Left lung (tissue), 10 donors: Measurements from ENCODE around the gene DGAT2L6. TPM values are rescaled to one million over a fixed set of nuclear protein-coding genes. Genes with fewer than 3 reads are reported as not detected.

Experiments used
- ATAC-seq: fragments of 200-7000 bp; cut with Tn5 transposase; one replicate; pipeline ENCODE4 v1.9.1; 2020; ENCODE audit warnings: moderate library complexity
- DNase-seq, 4 donors: peaks; one replicate each; pipeline ENCODE4 v3.0.0-alpha.2; 2013 to 2020
- H3K27ac ChIP-seq, 2 donors: fragments of 200-600 bp; sonication (generic) in 1 of 2; one replicate each; pipeline versions ENCODE4 v1.5.0 to v1.8.0; 2020 to 2021
- H3K27me3 ChIP-seq, 2 donors: fragments of 200-600 bp; sonication (generic) in 1 of 2; one replicate each; pipeline versions ENCODE4 v1.5.0 to v1.8.0; 2020 to 2021
- H3K36me3 ChIP-seq, 2 donors: fragments of 200-600 bp; sonication (generic) in 1 of 2; one replicate each; pipeline versions ENCODE4 v1.5.0 to v1.8.0; 2020 to 2021
- H3K4me1 ChIP-seq, 2 donors: fragments of 200-600 bp; one replicate each; pipeline ENCODE4 v1.8.0; 2021
- H3K4me3 ChIP-seq, 2 donors: fragments of 200-600 bp; sonication (generic) in 1 of 2; one replicate each; pipeline versions ENCODE4 v1.5.0 to v1.8.0; 2020 to 2021; ENCODE audit warnings: mild to moderate bottlenecking in 1 of 2
- H3K9me3 ChIP-seq, 2 donors: fragments of 200-600 bp; sonication (generic) in 1 of 2; one replicate each; pipeline versions ENCODE4 v1.5.0 to v1.8.0; 2020 to 2021
- intact Hi-C, 2 donors: fragments of 100-400 bp; cut with DNase I; formaldehyde crosslinking; loops; one replicate each; pipeline versions ENCODE4 v1.11.2 to v1.14.2; 2022
- polyA plus RNA-seq, 6 donors: library from polyadenylated mRNA; unstranded; fragments of 120-200 nt; gene quantifications; one replicate each; pipeline ENCODE4 v1.2.1, GENCODE V29; 2013; ENCODE audit not compliant: insufficient read length in 6 of 6
- total RNA-seq, 2 donors: library from RNA; stranded (reverse); fragmentation: NEBNext Ultra II Directional; extraction: Animal tissue kit (Norgen Biotek cat#: 25700); gene quantifications; one replicate each; pipeline ENCODE4 v1.2.1, GENCODE V29; 2021
- TF ChIP-seq, protein P1 (sequence below), 2 donors: fragments of 200-600 bp; sonication (generic) in 1 of 2; IDR thresholded peaks; one replicate each; pipeline versions ENCODE4 v1.5.0 to v1.8.0; 2021; ENCODE audit warnings: antibody characterized with exemption in 2 of 2
- donor health status: DM: no; HTN: yes; CAD: no.
- donor health status: DM: no; HTN: no; CAD: no.

DGAT2L6 gene
- total and polyA plus RNA-seq, 8 donors, result not detected

DNA sequence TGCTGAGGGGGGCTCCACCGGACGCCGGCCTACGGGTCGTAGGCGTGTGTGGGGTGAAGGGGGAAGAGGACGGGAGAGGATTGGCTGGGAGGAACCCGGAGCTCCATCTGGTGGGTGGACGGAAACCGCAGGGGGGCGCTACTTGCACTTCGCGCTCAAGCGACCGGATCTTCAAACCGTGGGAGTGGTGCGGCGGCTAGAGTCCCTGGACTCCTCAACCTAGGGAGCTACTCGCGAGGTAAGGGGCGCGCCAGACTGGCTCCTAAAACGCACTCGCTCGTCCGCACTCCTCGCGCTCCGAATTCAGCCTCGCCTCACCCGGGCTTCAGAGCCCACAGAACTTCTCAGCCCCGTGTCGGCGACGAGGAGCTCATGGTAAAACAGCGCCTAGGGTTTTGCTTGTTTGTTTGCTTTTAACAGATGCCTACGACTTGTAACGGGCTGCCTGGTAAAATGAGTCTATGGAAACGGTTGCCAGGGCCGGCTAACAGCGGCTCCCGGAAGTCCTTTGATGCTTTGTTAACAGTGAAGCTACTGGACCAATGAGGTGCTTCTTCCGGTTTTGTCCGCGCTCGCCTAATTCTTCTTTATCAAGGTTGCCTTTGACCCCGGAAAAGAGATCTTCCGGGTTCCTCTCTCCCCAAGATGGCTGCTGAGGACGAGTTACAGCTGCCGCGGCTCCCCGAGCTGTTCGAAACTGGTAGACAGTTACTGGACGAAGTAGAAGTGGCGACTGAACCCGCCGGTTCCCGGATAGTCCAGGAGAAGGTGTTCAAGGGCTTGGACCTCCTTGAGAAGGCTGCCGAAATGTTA lies 43.8 kb upstream of the DGAT2L6 start, which contains the start of gene IGBP1:
Gene IGBP1 (plus strand): TSS at position 145 of the 813 bp plus-strand sequence. CDS start 501 bp downstream, at position 646.
- DNase-seq, result peak; percentile 81 to 89 (median 84)
- peak; percentile 95 for ATAC-seq
- H3K9me3 ChIP-seq, result no peaks in the 10 kb centered on the region
- H3K27ac ChIP-seq, result peak within 1 kb of the TSS; percentile 54 to 89
- H3K4me1 ChIP-seq, result peaks cover 0 to 12% of the 10 kb centered on the region in 2 donors
- peaks cover 0 to 3% of the 10 kb centered on the region in 2 donors for H3K36me3 ChIP-seq
- H3K27me3 ChIP-seq, result no peaks in the 10 kb centered on the region
- intact Hi-C loops, result no loop called here
- TF ChIP-seq, protein P1, sequence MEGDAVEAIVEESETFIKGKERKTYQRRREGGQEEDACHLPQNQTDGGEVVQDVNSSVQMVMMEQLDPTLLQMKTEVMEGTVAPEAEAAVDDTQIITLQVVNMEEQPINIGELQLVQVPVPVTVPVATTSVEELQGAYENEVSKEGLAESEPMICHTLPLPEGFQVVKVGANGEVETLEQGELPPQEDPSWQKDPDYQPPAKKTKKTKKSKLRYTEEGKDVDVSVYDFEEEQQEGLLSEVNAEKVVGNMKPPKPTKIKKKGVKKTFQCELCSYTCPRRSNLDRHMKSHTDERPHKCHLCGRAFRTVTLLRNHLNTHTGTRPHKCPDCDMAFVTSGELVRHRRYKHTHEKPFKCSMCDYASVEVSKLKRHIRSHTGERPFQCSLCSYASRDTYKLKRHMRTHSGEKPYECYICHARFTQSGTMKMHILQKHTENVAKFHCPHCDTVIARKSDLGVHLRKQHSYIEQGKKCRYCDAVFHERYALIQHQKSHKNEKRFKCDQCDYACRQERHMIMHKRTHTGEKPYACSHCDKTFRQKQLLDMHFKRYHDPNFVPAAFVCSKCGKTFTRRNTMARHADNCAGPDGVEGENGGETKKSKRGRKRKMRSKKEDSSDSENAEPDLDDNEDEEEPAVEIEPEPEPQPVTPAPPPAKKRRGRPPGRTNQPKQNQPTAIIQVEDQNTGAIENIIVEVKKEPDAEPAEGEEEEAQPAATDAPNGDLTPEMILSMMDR (IDR thresholded peaks at IDR 0.05), result peak; percentile 29 to 35
- peak within 1 kb of the TSS; percentile 38 to 65 for H3K4me3 ChIP-seq

DNA sequence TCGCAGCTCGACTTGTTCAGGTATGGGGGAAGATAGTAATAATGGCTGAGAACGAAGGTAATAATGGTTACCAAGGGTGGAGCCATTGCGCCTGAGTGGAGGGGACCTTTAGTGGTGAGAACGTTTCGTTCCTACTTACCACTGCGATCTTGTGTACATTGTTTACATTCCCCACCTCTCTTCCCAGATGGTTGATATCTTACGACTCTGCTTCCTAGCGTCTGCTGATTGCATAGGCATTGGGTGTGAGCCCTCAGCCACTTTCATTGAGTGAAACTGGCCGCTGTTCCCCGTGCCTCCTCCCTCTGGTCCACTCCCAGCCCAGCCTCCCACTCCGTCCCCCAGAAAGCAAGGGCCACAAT lies 43.2 kb upstream of the DGAT2L6 start:
- TF ChIP-seq, protein P1 (IDR thresholded peaks at IDR 0.05), result no peak
- intact Hi-C loops, result no loop called here
- peak overlapping the region; percentile 54 to 89 for H3K27ac ChIP-seq
- DNase-seq, result peak in 1 of 4 donors; percentile 17
- no peaks in the 10 kb centered on the region for H3K27me3 ChIP-seq
- H3K4me1 ChIP-seq, result peaks cover 0 to 12% of the 10 kb centered on the region in 2 donors
- peaks cover 0 to 3% of the 10 kb centered on the region in 2 donors for H3K36me3 ChIP-seq
- ATAC-seq, result peak; percentile 21
- H3K4me3 ChIP-seq, result peak overlapping the region; percentile 38 to 65
- H3K9me3 ChIP-seq, result no peaks in the 10 kb centered on the region

DNA sequence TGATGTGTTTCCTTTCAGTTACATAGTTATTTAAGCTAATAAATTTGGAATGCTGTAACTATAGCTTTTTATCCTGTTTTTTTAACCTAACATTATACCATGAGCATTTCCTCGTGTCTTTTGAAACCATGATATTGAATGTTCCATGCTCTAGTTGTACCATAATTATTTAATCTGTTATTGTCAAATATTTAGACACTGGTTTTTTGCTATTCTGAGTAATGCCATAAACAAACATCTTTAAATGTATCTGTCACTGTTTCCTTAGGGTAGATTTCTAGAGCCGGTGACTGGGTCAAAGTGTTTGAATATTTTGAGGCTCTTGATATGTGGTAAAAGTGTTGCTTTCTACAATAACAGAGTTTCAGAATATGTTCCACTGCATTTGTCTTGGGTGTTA lies 38.7 kb upstream of the DGAT2L6 start:
- Histone ChIP-seq H3K9me3 (no peaks in the 10 kb centered on the region), H3K27me3 (no peaks in the 10 kb centered on the region), H3K27ac (no peak overlapping the region), H3K4me1 (peaks cover 0 to 12% of the 10 kb centered on the region in 2 donors), H3K4me3 (no peak overlapping the region), H3K36me3 (peaks cover 0 to 3% of the 10 kb centered on the region in 2 donors)
- ATAC-seq (no peak), DNase-seq (no peak)
- intact Hi-C loops, result no loop called here
- TF ChIP-seq, protein P1 (IDR thresholded peaks at IDR 0.05), result no peak

DNA sequence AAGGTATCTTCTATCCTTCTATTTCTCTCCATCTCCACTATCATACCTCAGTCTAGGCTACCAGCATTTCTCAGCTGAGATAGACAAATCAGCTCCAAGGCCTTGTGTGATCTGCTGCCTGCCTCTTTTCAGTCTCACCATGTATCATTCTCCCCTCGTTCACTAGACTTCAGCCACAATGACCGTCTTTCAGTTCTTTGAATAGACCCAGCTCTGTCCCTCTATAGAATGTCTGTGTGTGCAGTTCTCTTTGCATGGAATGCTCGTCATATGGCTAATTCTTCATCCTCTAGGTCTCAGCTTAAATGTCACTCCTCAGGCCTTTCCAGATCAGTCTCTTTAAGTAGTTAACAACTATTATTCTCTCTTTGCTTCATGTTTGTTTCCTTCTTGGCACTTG lies 37.5 kb upstream of the DGAT2L6 start:
- ATAC-seq, result no peak
- Histone ChIP-seq H3K9me3 (no peaks in the 10 kb centered on the region), H3K27ac (no peak overlapping the region), H3K4me3 (no peak overlapping the region), H3K27me3 (no peaks in the 10 kb centered on the region), H3K36me3 (peaks cover 0 to 3% of the 10 kb centered on the region in 2 donors), H3K4me1 (peaks cover 0 to 8% of the 10 kb centered on the region in 2 donors)
- no peak for DNase-seq
- TF ChIP-seq, protein P1 (IDR thresholded peaks at IDR 0.05), result no peak
- intact Hi-C loops, result no loop called here

DNA sequence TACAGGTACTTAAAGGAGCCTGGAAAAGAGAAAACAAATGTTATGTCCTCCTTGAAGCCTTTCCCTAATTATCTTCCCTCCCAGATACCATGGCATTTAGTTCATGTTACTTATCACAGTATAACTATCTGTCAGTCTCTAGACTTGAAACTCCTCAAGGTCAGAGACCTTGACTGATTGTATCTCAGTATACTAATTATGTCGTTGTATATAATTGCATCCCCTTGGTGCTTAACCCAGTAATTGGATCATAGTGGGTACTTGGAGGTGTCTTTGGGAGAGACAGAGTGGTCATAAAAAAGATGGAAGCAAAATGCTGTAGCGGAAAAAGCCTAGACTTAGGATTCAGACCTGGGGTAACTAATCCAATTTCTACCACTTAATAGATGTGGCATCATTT lies 35.9 kb upstream of the DGAT2L6 start:
- H3K27ac ChIP-seq, result no peak overlapping the region
- ATAC-seq, result no peak
- H3K27me3 ChIP-seq, result no peaks in the 10 kb centered on the region
- no peak overlapping the region for H3K4me3 ChIP-seq
- peaks cover 0 to 3% of the 10 kb centered on the region in 2 donors for H3K36me3 ChIP-seq
- H3K4me1 ChIP-seq, result no peaks in the 10 kb centered on the region
- no peak for DNase-seq
- TF ChIP-seq, protein P1 (IDR thresholded peaks at IDR 0.05), result no peak
- H3K9me3 ChIP-seq, result no peaks in the 10 kb centered on the region
- intact Hi-C loops, result no loop called here
